Erythroblast (primary cell): ENCODE measurements around the gene SLC6A11.

Experiments
- GATA1 ChIP-seq: IDR thresholded peaks from 2 replicates; pipeline ENCODE4 v1.6.1; 2011; ENCODE audit warnings: low read depth, mild to moderate bottlenecking, control low read depth, low read length, moderate library complexity
- POLR2A ChIP-seq: IDR thresholded peaks from 2 replicates; pipeline ENCODE4 v1.6.1; 2011; ENCODE audit warnings: mild to moderate bottlenecking, low read length

DNA sequence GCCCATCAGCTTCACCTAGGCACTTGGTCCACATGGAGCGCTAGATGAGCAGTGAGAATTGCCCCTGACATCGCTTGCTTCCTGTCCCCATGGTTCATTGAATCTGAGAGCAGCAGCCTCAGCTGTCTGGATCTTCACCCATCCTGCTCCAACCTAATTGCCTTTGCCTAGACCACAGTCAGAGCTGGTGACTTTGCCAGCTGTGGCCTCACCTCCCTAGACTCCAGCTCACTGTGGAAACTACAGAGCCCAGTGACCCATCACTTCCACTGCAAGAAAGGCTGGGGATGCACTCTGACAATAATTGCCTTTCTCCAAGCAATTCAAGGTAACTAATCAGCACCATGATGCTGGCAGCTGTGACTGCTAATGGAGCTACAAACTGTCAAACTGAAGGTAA is 145.9 kb downstream of the SLC6A11 start:
- TF ChIP-seq POLR2A (no peak), GATA1 (no peak)
